Measurements from ENCODE around the gene RIMOC1.

RIMOC1 gene
- total RNA-seq: 11.2 to 30.0 reads per million in 2 donors

DNA sequence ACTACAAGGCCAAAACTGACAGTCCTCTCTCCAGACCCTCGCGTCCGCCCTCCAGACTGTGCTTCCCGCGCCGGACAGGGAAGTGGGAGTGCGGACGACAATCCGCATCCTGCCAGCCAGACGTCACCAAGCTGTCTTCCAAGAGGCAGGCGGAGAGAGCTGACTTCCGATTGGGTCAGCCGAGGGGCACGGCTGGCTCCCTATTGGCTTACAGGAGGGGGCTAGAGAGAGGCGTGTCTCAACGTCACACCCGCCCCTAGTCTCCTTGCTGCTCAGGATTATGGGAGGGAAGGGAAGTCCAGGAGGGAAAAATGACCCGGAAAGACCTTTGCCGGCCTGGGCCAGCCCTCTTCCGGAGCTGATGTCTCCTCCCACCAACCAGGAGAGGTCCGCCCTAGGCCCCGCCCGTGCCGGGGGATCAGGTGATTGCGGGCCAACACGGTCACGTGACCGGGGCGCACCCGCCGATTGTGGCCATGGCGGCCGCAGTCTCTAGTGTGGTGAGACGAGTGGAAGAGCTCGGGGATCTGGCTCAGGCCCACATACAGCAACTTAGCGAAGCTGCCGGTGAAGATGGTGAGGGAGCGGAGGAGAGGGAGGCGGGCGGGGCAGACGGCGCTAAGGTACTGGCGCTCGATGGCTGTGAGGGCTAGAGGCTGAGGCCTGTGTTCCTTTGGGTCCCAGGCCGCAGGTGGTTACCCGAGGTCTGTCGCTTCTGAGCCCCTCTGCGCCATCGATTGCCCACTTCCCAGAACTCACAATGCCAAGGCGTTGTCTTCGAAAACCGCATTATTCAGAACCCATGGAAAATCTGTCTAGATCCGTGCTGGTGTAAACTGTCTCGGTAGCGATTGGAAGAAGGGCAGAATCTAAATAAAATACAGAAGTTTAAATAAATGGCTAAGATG is at the start of gene RIMOC1:
Gene RIMOC1 (plus strand): TSS at position 453 of the 908 bp plus-strand sequence. CDS start 24 bp downstream, at position 477.
- DNase-seq: peak; percentile 92 to 100 (median 96)

GRCh38 chr5:41856644-41857491 is 47.3 kb upstream of the RIMOC1 start:
- DNase-seq: peak in 3 of 5 experiments; percentile 28 to 72 (median 50)

GRCh38 chr5:41857989-41858388 is 46.2 kb upstream of the RIMOC1 start:
- DNase-seq: no peak

- peak in 1 of 5 experiments; percentile 15 for DNase-seq
Observed at GRCh38 chr5:41858890-41859289, 45.3 kb upstream of the RIMOC1 start.

DNA sequence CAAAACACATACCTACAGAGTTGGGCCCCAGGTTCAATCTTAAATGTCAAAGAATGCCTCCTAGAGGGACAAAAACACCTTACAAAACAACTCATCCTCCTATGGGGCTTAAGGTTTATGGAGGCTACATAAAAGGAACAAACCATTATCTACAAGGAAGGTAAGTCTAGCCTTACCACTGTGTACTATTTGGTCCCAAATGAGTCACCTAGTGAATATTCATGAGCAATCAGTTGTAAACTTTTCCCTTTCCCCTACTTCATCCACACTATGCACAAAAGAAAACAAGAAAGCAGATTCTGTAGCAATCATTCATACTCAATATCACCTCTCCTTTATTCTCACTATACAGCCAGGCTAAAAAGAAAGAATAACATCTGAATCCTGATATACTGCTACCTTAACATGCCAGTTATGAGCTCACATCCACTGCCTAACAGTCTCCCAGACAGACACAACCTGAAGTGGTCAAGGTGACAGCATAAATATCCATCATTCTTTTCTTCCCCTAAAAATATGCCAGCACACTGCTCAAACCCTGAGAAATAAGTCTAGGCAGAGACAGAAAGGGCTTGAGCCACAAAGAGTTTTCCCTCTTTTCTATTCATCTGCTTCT is 40.2 kb upstream of the RIMOC1 start:
- peak in 1 of 5 experiments; percentile 29 for DNase-seq

GRCh38 chr5:41869151-41869723 is 34.9 kb upstream of the RIMOC1 start:
- DNase-seq: peak in 1 of 5 experiments; percentile 22

- DNase-seq: peak; percentile 88 to 98 (median 91)
Observed at GRCh38 chr5:41869724-41870626, 34.2 kb upstream of the RIMOC1 start, which contains the start of gene OXCT1. Gene OXCT1, minus strand, starts transcription at chr5:41870425. Its CDS starts 67 bp downstream, at chr5:41870358.

DNA sequence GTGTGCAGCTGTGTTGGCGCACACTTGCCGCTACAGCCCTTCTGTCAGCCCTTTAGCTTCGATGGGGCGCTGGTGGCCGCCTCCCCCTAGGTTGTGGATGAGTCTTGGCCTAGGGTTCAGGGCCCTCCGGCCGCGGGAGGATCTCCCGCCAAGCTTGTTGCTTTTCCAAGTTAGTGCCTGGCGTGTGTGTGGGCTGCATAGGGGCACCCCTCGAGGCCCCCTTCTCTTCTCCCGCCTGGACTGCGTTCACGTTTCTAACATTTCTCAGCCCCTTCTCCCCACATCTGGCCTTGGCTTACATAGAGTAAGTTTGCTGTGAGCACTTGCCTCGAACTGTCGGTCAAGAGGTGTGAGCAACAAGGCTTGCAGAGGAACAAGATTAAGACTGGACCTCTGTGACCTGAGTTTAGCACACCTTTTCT is 33.5 kb upstream of the RIMOC1 start:
- DNase-seq: no peak

DNA sequence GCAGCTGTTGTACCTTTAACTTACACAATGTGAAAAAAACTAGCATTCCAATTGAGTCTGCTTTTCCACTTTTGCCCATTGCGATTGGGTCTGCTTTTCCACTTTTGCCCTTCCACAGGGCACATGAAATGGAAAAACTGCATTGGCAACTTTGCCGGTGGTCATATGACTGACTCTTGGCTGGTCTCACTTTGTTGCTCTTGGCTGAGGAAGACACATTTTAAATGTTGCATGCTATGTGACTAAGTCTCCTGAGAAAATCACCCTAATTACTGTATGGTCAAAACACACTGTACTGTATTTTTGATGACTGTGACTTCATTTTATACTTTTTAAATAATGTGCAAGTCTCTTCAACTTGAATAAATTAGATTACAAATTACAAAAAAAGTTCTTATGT is 32.3 kb upstream of the RIMOC1 start:
- DNase-seq: no peak

- DNase-seq: no peak
Observed at GRCh38 chr5:41874512-41875060, 29.6 kb upstream of the RIMOC1 start.

- peak in 1 of 5 experiments; percentile 54 for DNase-seq
Observed at GRCh38 chr5:41875121-41875520, 29.0 kb upstream of the RIMOC1 start.

GRCh38 chr5:41876678-41877077 is 27.5 kb upstream of the RIMOC1 start:
- no peak for DNase-seq

GRCh38 chr5:41877408-41877807 is 26.7 kb upstream of the RIMOC1 start:
- no peak for DNase-seq

- no peak for DNase-seq
Observed at GRCh38 chr5:41878173-41878572, 26.0 kb upstream of the RIMOC1 start.

DNA sequence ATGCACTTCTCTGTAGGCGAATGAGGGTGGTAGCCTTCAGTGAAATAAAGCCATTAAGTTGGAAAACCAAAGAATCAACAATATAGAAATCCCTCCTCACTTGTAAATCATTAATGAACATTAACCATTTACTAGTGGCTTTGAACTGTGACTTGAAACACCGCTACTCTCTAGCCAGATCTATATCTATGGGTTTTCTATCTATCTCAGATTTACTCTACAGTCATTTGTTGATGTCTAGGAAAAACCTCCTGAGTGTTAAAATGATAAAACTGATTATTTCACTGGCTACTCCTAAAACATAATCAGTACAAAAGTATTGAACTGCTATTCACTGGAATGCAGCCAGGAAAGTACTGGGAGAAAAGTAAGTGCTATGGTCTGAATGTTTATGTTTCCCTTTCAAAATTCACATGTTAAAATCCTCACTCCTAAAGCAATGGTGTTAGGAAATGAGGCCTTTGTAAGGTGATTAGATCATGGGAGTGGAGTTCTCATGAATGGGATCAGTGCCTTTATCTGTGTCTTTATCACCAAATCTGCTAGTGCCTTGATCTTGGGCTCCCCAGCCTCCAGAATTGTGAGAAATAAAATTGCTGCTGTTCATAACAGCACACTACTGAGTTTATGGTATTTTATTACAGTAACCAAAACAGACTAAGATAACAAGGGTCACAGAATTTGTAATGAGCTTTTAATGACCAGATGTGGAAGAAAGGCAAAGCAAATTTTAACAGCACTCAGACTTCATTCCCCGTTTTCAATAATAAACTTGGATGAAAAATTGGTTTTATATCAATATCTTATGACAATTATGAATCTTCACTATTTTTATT is 25.3 kb upstream of the RIMOC1 start:
- DNase-seq: no peak

- no peak for DNase-seq
Observed at GRCh38 chr5:41882765-41883164, 21.4 kb upstream of the RIMOC1 start.

- DNase-seq: no peak
Observed at GRCh38 chr5:41883243-41883642, 20.9 kb upstream of the RIMOC1 start.

DNA sequence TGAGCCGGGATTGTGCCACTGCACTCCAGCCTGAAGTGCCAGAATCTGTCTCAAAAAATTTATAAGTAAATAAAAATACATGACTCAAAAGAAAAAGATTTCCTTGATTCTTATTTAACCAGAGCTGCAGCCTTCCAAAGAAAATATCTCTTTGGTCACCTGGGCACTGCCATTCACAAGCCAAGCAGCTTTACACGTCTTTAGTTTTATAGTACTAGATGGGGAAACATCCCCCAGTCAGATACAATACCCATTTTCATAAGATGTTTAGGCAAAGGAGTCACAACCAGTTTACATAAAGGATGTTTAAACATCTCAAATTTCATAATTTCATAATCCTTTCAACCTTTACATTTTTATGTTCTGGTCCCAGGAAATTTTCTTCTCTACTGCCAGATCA is 20.2 kb upstream of the RIMOC1 start:
- DNase-seq: no peak

GRCh38 chr5:41885286-41885685 is 18.9 kb upstream of the RIMOC1 start:
- no peak for DNase-seq

Data from T-helper 2 cell (primary cell).